Breast epithelium (tissue), 4 donors: ENCODE data around the gene COX20. TPM values are rescaled to one million over a fixed set of nuclear protein-coding genes. Genes with fewer than 3 reads are reported as not detected.

Experiments
- DNase-seq, 2 donors: peaks; one replicate each; pipeline ENCODE4 v3.0.0-alpha.2; 2019; ENCODE audit warnings: low spot score in 2 of 2
- H3K27ac ChIP-seq, 2 donors: fragments of 200-600 bp; sonication (generic) in 1 of 2; one replicate each; pipeline ENCODE4 v1.5.1; 2016 to 2019; ENCODE audit warnings: mild to moderate bottlenecking in 1 of 2
- H3K27me3 ChIP-seq, 2 donors: fragments of 200-600 bp; sonication (generic) in 1 of 2; one replicate each; pipeline versions ENCODE4 v1.5.1 to v1.6.0; 2017 to 2019; ENCODE audit warnings: control low read depth in 1 of 2, mild to moderate bottlenecking in 1 of 2
- H3K36me3 ChIP-seq: fragments of 200-600 bp; one replicate; pipeline ENCODE4 v1.5.1; 2019
- H3K4me1 ChIP-seq, 2 donors: fragments of 200-600 bp; sonication (generic); one replicate each; pipeline ENCODE4 v1.5.1; 2016 to 2019; ENCODE audit warnings: control low read depth in 1 of 2
- H3K4me3 ChIP-seq, 3 donors: fragments of 200-600 bp; sonication (generic); 1 replicate in 2 of 3; 2 replicates in 1 of 3; pipeline ENCODE4 v1.5.1; 2016 to 2019; ENCODE audit warnings: mild to moderate bottlenecking in 3 of 3, moderate library complexity in 2 of 3
- H3K9me3 ChIP-seq, 2 donors: fragments of 200-600 bp; sonication (generic) in 1 of 2; one replicate each; pipeline ENCODE4 v1.5.1; 2016 to 2019; ENCODE audit warnings: control low read depth in 1 of 2
- CTCF ChIP-seq, 3 donors: fragments of 450-650 bp; IDR thresholded peaks; one replicate each; pipeline ENCODE4 v1.5.1; 2016 to 2017; ENCODE audit warnings: antibody characterized with exemption in 3 of 3, mild to moderate bottlenecking in 3 of 3, moderate library complexity in 3 of 3
- POLR2A ChIP-seq: fragments of 450-650 bp; IDR thresholded peaks from one replicate; pipeline ENCODE4 v1.6.1; 2016; ENCODE audit warnings: antibody characterized with exemption, mild to moderate bottlenecking, moderate library complexity
- POLR2AphosphoS5 ChIP-seq, 3 donors: sonication (generic); formaldehyde crosslinking; IDR thresholded peaks; one replicate each; pipeline ENCODE4 v1.6.1; 2017; ENCODE audit warnings: antibody characterized with exemption in 3 of 3
- intact Hi-C: fragments of 100-400 bp; cut with DNase I; formaldehyde crosslinking; loops from one replicate; pipeline ENCODE4 v1.15.1; 2023; ENCODE audit warnings: low total_unique reads
- total RNA-seq, 3 donors: library from RNA; depleted of rRNA; stranded (reverse); fragments of >200 nt; gene quantifications; one replicate each; pipeline ENCODE4 v1.1.0, GENCODE V29; 2016

COX20 gene
- total RNA-seq, 3 donors from 2014 or later = 31.4 to 42.6 (median 35.7) TPM

- TF ChIP-seq POLR2A (no peak), POLR2AphosphoS5 (IDR thresholded peaks at IDR 0.05) (no peak), CTCF (IDR thresholded peaks at IDR 0.05) (no peak)
- Histone ChIP-seq H3K27me3 (no peaks in the 10 kb centered on the region), H3K9me3 (no peaks in the 10 kb centered on the region), H3K36me3 (peaks cover 15% of the 10 kb centered on the region), H3K27ac (peak overlapping the region; percentile 99 to 100), H3K4me3 (peak overlapping the region; percentile 98 to 99 (median 99)), H3K4me1 (peaks cover 0 to 15% of the 10 kb centered on the region in 2 donors)
- no peak for DNase-seq
- intact Hi-C loops = loop anchor here (5.0 kb wide), 1 partner anchor 105 kb away; a partner anchor contains a TSS
Measured at GRCh38 chr1:244862354-244862698, 26.9 kb downstream of the COX20 start.

- peaks cover 11% of the 10 kb centered on the region for H3K36me3 ChIP-seq
- intact Hi-C loops = loop anchor here (5.0 kb wide), 1 partner anchor 104 kb away; a partner anchor contains a TSS
- TF ChIP-seq CTCF (IDR thresholded peaks at IDR 0.05) = no peak
- peak; percentile 32 to 66 (median 55) for TF ChIP-seq POLR2AphosphoS5 (IDR thresholded peaks at IDR 0.05)
- H3K9me3 ChIP-seq = no peaks in the 10 kb centered on the region
- H3K27me3 ChIP-seq = no peaks in the 10 kb centered on the region
- peaks cover 0 to 15% of the 10 kb centered on the region in 2 donors for H3K4me1 ChIP-seq
- peak; percentile 97 to 98 for DNase-seq
- peak overlapping the region; percentile 99 to 100 for H3K27ac ChIP-seq
- H3K4me3 ChIP-seq = peak overlapping the region; percentile 98 to 99 (median 99)
Measured at GRCh38 chr1:244862699-244863490, 27.4 kb downstream of the COX20 start.

GRCh38 chr1:244863491-244864252 lies 28.2 kb downstream of the COX20 start:
- peaks cover 0 to 15% of the 10 kb centered on the region in 2 donors for H3K4me1 ChIP-seq
- TF ChIP-seq POLR2AphosphoS5 (IDR thresholded peaks at IDR 0.05) (peak in 1 of 3 donors; percentile 12), POLR2A (no peak), CTCF (IDR thresholded peaks at IDR 0.05) (no peak)
- H3K9me3 ChIP-seq = no peaks in the 10 kb centered on the region
- peaks cover 3% of the 10 kb centered on the region for H3K36me3 ChIP-seq
- peak in 1 of 2 donors; percentile 38 for DNase-seq
- H3K4me3 ChIP-seq = peak overlapping the region; percentile 98 to 99 (median 99)
- no peaks in the 10 kb centered on the region for H3K27me3 ChIP-seq
- intact Hi-C loops = loop anchor here (5.0 kb wide), 1 partner anchor 104 kb away; a partner anchor contains a TSS
- peak overlapping the region; percentile 99 to 100 for H3K27ac ChIP-seq

- peaks cover 0 to 15% of the 10 kb centered on the region in 2 donors for H3K4me1 ChIP-seq
- DNase-seq = peak; percentile 96 to 97
- peak within 1 kb of the TSS; percentile 98 to 99 (median 99) for H3K4me3 ChIP-seq
- no peaks in the 10 kb centered on the region for H3K36me3 ChIP-seq
- no peaks in the 10 kb centered on the region for H3K27me3 ChIP-seq
- intact Hi-C loops = loop anchor here (5.0 kb wide), 1 partner anchor 103 kb away; a partner anchor contains a TSS
- peak within 1 kb of the TSS; percentile 99 to 100 for H3K27ac ChIP-seq
- peak; percentile 93 for TF ChIP-seq POLR2A
- TF ChIP-seq CTCF (IDR thresholded peaks at IDR 0.05) = peak; percentile 55 to 66 (median 64)
- TF ChIP-seq POLR2AphosphoS5 (IDR thresholded peaks at IDR 0.05) = peak; percentile 92 to 98 (median 97)
- H3K9me3 ChIP-seq = no peaks in the 10 kb centered on the region
Measured at GRCh38 chr1:244864253-244865027, 29.0 kb downstream of the COX20 start, which contains the start of gene HNRNPU. TSS of gene HNRNPU (minus strand) at chr1:244864543. CDS start at chr1:244864307, 236 bp downstream.
